BLaER1 (cell line): ENCODE measurements around the gene TNFAIP8L2.
A peak's percentile ranks its signal among the peaks of the same experiment; 100 is the strongest.
"Not testable (repeated sequence)": the region's sequence is repeated elsewhere in the genome, so short reads cannot be mapped to it uniquely, and the experiment has no call there.

ENCODE experiments used
- H3K27ac ChIP-seq: shearing (Covaris generic); formaldehyde crosslinking; 2 replicates; pipeline ENCODE4 v1.8.1; 2022
- H3K27me3 ChIP-seq: shearing (Covaris generic); formaldehyde crosslinking; 2 replicates; pipeline ENCODE4 v1.8.1; 2022
- H3K36me3 ChIP-seq: shearing (Covaris generic); formaldehyde crosslinking; 2 replicates; pipeline ENCODE4 v1.8.1; 2022
- H3K4me1 ChIP-seq: shearing (Covaris generic); formaldehyde crosslinking; 2 replicates; pipeline ENCODE4 v1.8.1; 2022
- H3K4me2 ChIP-seq: shearing (Covaris generic); formaldehyde crosslinking; 2 replicates; pipeline ENCODE4 v1.8.1; 2022
- H3K4me3 ChIP-seq: shearing (Covaris generic); formaldehyde crosslinking; 2 replicates; pipeline ENCODE4 v1.8.1; 2022
- H3K9ac ChIP-seq: shearing (Covaris generic); formaldehyde crosslinking; 2 replicates; pipeline ENCODE4 v1.8.1; 2022
- H3K9me3 ChIP-seq: shearing (Covaris generic); formaldehyde crosslinking; 2 replicates; pipeline ENCODE4 v1.8.1; 2022
- H4K20me1 ChIP-seq: shearing (Covaris generic); formaldehyde crosslinking; 2 replicates; pipeline ENCODE4 v1.8.1; 2022
- Cebpa-rat ChIP-seq: shearing (Covaris generic); IDR thresholded peaks from 2 replicates; pipeline ENCODE4 v1.8.1; 2022

The TNFAIP8L2 gene

DNA sequence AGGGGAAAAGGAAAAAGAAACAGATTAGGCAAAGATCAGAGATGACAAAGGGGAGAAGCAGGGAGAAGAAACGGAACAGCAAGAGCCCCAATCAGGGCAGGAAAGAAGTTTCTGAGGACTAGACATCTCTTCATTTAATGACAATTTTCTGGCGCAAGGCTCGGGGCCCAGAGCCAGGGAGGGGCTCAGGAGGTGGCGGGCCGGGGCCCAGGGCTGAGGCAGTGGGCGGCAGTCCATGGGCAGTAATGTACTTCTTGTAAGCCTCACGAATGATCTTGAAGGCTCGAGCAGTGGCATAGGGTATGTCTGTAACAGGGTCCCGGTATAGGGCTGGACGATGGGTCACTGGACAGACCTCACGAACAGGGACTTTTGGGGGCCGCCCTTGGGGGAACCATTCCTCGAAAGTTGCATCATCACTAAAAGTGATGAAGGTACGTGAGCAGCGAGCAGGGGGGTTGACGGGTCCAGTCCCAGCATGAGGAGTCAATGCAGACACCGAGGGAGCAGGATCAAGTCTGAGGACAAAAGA, 20.1 kb downstream of the TNFAIP8L2 start:
- no peaks in the 10 kb centered on the region for H3K9me3 ChIP-seq
- H4K20me1 ChIP-seq = no peaks in the 10 kb centered on the region
- no peaks in the 10 kb centered on the region for H3K4me1 ChIP-seq
- H3K36me3 ChIP-seq = peaks cover 94% of the 10 kb centered on the region
- no peak overlapping the region for H3K9ac ChIP-seq
- H3K27me3 ChIP-seq = no peaks in the 10 kb centered on the region
- no peak overlapping the region for H3K27ac ChIP-seq
- no peak overlapping the region for H3K4me3 ChIP-seq
- H3K4me2 ChIP-seq = no peak overlapping the region
- no peak for TF ChIP-seq Cebpa-rat

DNA sequence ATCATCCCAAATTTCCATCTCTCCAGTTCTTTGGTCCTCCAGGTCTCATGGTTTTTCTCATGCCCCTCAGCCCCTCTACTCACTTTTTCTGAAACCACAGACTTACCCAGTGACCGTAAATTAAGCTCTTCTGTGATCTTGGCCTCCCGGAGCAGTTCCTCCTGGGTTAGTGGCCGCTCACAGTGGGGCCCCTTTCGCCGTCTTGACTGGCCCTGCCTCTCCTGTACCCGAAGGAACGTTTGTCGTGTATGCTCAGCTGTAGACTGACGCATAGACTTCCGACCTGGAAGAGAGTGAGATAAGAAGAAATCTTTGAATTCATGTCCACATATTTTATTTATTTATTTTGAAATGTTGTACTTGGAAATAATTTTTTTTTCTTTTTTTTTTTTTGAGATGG, 27.8 kb downstream of the TNFAIP8L2 start:
- no peaks in the 10 kb centered on the region for H3K27me3 ChIP-seq
- H3K4me1 ChIP-seq = peaks cover 17% of the 10 kb centered on the region
- H3K4me2 ChIP-seq = no peak overlapping the region
- no peak overlapping the region for H3K27ac ChIP-seq
- H3K36me3 ChIP-seq = peaks cover 80% of the 10 kb centered on the region
- no peak for TF ChIP-seq Cebpa-rat
- no peak overlapping the region for H3K4me3 ChIP-seq
- H4K20me1 ChIP-seq = no peaks in the 10 kb centered on the region
- 0 out of 2 replicates have a peak overlapping the region, but pooled peaks have one; percentile 19 for H3K9ac ChIP-seq
- no peaks in the 10 kb centered on the region for H3K9me3 ChIP-seq

DNA sequence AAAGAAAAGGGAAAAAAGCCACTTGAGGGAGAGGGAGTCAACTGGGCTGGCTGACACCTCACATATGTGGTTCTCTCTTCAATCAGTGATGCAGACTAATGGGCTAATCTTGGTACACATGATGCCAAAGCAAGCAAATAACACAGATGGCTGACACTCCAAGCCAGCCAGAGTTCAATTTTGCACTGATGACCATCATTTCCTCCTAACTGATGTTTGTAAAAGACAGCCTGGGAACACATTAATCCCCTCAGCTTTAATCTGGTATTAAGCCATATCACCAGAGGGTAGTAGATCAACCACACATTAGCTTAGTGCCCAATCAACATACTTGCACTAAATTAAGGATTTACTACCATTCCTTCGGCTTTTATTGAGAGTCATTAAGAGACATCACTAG, 30.8 kb downstream of the TNFAIP8L2 start:
- Histone ChIP-seq H3K4me3 (no peak overlapping the region), H4K20me1 (no peaks in the 10 kb centered on the region), H3K27ac (no peak overlapping the region), H3K4me2 (no peak overlapping the region), H3K9ac (no peak overlapping the region), H3K27me3 (no peaks in the 10 kb centered on the region), H3K9me3 (no peaks in the 10 kb centered on the region), H3K4me1 (peaks cover 24% of the 10 kb centered on the region), H3K36me3 (peaks cover 50% of the 10 kb centered on the region)
- TF ChIP-seq Cebpa-rat = no peak

DNA sequence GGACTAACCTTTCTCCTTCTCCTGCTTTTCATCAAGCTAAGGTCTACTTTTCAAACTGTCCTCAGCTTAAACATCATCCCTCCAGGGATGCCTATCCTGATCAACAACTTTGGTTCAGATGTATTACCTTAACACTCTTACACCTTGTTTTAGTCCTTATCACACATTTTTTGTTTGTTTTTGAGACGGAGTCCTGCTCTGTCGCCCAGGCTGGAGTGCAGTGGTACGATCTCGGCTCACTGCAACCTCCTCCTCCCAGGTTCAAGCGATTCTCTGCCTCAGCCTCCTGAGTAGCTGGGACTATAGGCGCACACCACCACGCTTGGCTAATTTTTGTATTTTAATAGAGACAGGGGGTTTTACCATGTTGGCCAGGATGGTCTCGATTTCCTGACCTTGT, 32.2 kb downstream of the TNFAIP8L2 start:
- H3K9ac ChIP-seq = peak overlapping the region; percentile 93
- peaks cover 35% of the 10 kb centered on the region for H3K36me3 ChIP-seq
- peak overlapping the region; percentile 93 for H3K27ac ChIP-seq
- not testable (repeated sequence) for H4K20me1 ChIP-seq, H3K9me3 ChIP-seq, H3K27me3 ChIP-seq
- peaks cover 24% of the 10 kb centered on the region for H3K4me1 ChIP-seq
- peak overlapping the region; percentile 84 for H3K4me3 ChIP-seq
- H3K4me2 ChIP-seq = peak overlapping the region; percentile 95

DNA sequence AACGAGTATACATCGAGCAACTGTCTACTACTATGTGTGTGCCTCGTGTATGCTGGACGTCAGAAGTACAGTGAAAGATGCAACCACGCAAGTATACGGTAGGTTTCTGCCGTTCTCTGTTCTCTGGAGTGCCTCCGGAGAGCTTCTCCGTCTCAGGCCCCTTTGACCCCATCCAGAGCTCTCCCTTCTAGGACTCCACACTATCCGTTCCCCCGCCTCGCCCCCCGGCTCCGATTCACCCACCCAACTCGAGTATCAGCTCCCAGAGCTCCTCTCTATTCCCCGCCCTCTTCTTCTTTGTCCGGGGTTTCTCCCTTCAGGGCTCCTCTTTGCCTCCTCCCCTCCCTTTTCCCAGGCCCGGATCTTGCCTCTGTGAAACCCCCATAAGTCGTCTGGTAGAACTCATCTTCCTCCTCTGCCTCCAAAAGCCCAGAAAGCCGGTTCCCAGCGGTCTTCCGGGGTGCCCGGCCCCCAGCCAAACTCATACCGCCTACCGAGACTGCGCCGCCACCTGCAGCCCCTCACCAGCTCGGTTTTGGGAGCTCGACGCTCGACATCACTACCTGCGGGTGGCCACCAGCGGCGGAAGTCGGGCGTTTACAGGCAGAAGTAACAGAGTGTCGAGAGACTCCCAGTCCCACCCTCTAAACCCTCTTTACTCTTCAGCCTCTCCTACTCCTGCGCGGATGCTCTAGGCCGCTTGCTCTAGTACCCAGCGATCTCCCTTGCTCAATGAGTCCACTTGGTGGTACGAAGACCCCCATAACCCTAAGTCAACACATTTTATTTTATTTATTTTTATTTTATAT, 33.4 kb downstream of the TNFAIP8L2 start, which contains the start of gene VPS72:
Gene VPS72, minus strand, starts transcription at position 561 of the 809 bp plus-strand sequence. Its CDS starts 76 bp downstream, at position 485.
- peak within 1 kb of the TSS; percentile 95 for H3K4me2 ChIP-seq
- H3K9ac ChIP-seq = peak within 1 kb of the TSS; percentile 93
- H3K27ac ChIP-seq = peak within 1 kb of the TSS; percentile 93
- no peaks in the 10 kb centered on the region for H3K9me3 ChIP-seq
- no peaks in the 10 kb centered on the region for H3K27me3 ChIP-seq
- peak within 1 kb of the TSS; percentile 84 for H3K4me3 ChIP-seq
- no peak for TF ChIP-seq Cebpa-rat
- H4K20me1 ChIP-seq = no peaks in the 10 kb centered on the region
- H3K4me1 ChIP-seq = peaks cover 24% of the 10 kb centered on the region
- H3K36me3 ChIP-seq = peaks cover 24% of the 10 kb centered on the region

DNA sequence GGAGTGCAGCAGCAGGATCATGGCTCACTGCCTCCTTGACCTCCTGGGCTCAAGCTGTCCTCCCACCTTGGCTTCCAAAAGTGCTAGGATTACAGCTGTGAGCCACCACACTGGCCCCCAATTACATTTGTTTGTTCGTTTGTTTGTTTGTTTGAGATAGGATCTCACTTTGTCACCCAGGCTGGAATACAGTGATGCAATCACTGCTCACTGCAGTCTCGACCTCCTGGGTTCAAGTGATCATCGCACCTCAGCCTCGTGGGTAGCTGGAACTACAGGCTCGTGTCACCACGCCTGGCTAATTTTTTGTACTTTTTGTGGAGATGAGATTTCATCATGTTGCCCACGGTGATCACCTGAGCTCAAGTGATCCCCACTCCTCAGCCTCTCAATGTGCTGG, 35.6 kb downstream of the TNFAIP8L2 start:
- Histone ChIP-seq H3K4me2 (no peak overlapping the region), H3K27ac (no peak overlapping the region), H3K9me3 (no peaks in the 10 kb centered on the region), H3K27me3 (no peaks in the 10 kb centered on the region), H3K4me3 (no peak overlapping the region), H3K4me1 (peaks cover 31% of the 10 kb centered on the region), H3K36me3 (peaks cover 2% of the 10 kb centered on the region), H4K20me1 (no peaks in the 10 kb centered on the region), H3K9ac (no peak overlapping the region)
- TF ChIP-seq Cebpa-rat = no peak

DNA sequence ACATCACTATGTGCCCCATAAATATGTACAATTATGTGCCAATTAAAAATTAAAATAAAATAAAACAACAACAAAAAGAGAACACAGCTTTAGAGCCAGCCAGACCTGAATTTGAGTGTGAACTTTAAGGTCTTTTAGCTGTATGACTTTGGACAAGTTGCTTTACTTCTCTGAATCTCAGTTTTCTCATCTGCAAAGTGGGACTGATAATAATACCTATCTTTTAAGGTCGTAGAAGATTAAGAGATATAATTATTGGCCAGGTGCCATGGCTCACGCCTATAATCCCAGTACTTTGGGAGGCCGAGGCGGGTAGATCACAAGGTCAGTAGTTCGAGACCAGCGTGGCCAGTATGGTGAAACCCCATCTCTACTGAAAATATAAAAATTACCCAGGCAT, 36.9 kb downstream of the TNFAIP8L2 start:
- H3K4me2 ChIP-seq = no peak overlapping the region

DNA sequence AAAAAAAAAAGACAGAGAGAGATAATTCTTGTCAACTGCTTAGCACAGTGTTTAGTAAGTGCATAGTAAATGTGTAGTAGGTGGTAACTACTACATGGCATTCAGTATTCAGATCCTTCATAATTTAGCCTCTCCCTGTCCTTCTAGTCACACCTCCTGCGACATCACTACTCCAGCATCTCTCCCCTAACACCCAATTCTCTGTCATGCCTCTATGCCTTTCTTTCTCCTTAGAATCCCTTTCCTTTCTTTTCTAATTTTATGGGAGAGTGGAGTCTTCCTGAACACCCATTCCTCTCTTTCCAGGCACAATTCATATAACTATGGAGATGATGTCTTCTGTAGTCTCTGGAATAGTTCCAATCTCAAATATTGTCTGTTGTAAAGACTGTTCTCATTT, 37.4 kb downstream of the TNFAIP8L2 start:
- Histone ChIP-seq H3K9ac (no peak overlapping the region), H3K4me2 (no peak overlapping the region), H3K4me1 (peaks cover 22% of the 10 kb centered on the region), H3K36me3 (no peaks in the 10 kb centered on the region), H4K20me1 (no peaks in the 10 kb centered on the region), H3K4me3 (no peak overlapping the region), H3K27me3 (no peaks in the 10 kb centered on the region), H3K27ac (no peak overlapping the region), H3K9me3 (no peaks in the 10 kb centered on the region)
- TF ChIP-seq Cebpa-rat = no peak

More for the DNA sequence above, 36.9 kb downstream of the TNFAIP8L2 start:
- TF ChIP-seq Cebpa-rat = no peak
- Histone ChIP-seq H3K27ac (no peak overlapping the region), H3K4me3 (no peak overlapping the region), H3K4me1 (peaks cover 28% of the 10 kb centered on the region), H3K27me3 (no peaks in the 10 kb centered on the region), H4K20me1 (no peaks in the 10 kb centered on the region), H3K9me3 (no peaks in the 10 kb centered on the region), H3K9ac (no peak overlapping the region), H3K36me3 (no peaks in the 10 kb centered on the region)

DNA sequence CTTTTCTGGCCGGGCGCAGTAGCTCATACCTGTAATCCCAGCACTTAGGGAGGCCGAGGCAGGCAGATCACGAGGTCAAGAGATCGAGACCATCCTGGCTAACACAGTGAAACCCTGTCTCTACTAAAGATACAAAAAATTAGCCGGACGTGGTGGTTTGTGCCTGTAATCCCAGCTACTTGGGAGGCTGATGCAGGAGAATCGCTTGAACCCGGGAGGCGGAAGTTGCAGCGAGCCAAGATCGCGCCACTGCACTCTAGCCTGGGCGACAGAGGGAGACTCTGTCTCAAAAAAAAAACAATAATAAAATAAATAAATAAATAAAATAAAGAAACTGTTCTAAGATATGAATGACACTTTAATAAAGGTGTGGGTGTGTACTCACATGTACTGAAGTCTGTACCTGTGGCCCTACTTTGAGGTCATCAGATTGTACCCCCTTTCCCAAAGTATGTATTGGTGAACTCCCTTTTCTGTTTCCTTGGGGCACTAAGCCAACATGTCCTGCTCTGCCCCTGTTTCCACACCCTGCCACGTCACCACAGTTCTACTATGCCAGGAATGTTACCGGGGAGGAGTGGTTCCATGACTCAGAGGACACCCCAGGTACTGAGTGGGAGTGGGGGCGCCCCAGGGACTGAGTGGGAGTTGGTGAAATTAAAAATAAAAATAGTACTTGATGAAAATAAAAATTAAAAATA, 38.6 kb downstream of the TNFAIP8L2 start:
- not testable (repeated sequence) for H3K4me3 ChIP-seq, H3K9ac ChIP-seq, H3K4me2 ChIP-seq

DNA sequence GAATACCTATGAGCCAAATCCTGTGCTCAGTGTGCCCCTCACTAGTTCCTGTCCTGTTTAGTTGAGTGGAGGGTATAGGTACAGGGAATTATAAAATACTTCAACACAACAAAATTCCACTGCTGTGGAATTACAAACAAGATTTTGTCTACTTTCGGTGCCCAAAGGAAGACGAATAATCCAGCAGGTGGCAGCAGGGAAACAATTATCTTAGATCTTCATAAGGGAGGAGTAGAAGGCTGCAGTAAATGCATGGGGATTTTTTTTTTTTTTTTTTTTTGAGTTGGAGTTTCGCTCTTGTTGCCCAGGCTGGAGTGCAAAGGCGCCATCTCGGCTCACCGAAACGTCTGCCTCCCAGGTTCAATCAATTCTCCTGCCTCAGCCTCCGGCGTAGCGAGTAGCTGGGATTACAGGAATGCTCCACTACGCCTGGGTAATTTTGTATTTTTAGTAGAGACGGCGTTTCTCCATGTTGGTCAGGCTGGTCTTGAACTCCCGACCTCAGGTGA, 39.9 kb downstream of the TNFAIP8L2 start:
- TF ChIP-seq Cebpa-rat = no peak
- Histone ChIP-seq H3K27me3 (no peaks in the 10 kb centered on the region), H3K4me3 (no peak overlapping the region), H4K20me1 (peaks cover 19% of the 10 kb centered on the region), H3K9ac (no peak overlapping the region), H3K27ac (no peak overlapping the region), H3K36me3 (0 out of 2 replicates have a peak, but pooled peaks cover 5% of the 10 kb centered on the region), H3K4me1 (peaks cover 31% of the 10 kb centered on the region), H3K4me2 (no peak overlapping the region), H3K9me3 (no peaks in the 10 kb centered on the region)

More for the DNA sequence above, 38.6 kb downstream of the TNFAIP8L2 start:
- not testable (repeated sequence) for H3K36me3 ChIP-seq, H3K9me3 ChIP-seq, H3K27me3 ChIP-seq, H3K27ac ChIP-seq, H4K20me1 ChIP-seq
- peaks cover 25% of the 10 kb centered on the region for H3K4me1 ChIP-seq
